ENCODE measurements around the gene UBR1.

GRCh38 chr15:42931702-42932486 is 173.9 kb downstream of the UBR1 start:
- TF ChIP-seq, protein P1, sequence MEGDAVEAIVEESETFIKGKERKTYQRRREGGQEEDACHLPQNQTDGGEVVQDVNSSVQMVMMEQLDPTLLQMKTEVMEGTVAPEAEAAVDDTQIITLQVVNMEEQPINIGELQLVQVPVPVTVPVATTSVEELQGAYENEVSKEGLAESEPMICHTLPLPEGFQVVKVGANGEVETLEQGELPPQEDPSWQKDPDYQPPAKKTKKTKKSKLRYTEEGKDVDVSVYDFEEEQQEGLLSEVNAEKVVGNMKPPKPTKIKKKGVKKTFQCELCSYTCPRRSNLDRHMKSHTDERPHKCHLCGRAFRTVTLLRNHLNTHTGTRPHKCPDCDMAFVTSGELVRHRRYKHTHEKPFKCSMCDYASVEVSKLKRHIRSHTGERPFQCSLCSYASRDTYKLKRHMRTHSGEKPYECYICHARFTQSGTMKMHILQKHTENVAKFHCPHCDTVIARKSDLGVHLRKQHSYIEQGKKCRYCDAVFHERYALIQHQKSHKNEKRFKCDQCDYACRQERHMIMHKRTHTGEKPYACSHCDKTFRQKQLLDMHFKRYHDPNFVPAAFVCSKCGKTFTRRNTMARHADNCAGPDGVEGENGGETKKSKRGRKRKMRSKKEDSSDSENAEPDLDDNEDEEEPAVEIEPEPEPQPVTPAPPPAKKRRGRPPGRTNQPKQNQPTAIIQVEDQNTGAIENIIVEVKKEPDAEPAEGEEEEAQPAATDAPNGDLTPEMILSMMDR (IDR thresholded peaks at IDR 0.05; ENCODE audit: insufficient read depth, low read length, poor library complexity, severe bottlenecking): no peak
- TF ChIP-seq EZH2phosphoT487 (conservative IDR thresholded peaks at IDR 0.05; ENCODE audit: low read length): no peak

Data from SU-DHL-6 (cell line).